ENCODE measurements around the gene CMIP.

GRCh38 chr16:81516478-81517149 lies 72.0 kb downstream of the CMIP start:
- no peak for TF ChIP-seq CTCF (IDR thresholded peaks at IDR 0.05)
- TF ChIP-seq POLR2A (IDR thresholded peaks at IDR 0.05): no peak
